ENCODE data around the gene SLC37A4. TPM values are rescaled to one million over a fixed set of nuclear protein-coding genes. Genes with fewer than 3 reads are reported as not detected.

Gene SLC37A4
- total RNA-seq = 10 to 100 TPM; 11.6 to 18.4 (median 14.0) TPM

- no peak for TF ChIP-seq CTCF (IDR thresholded peaks at IDR 0.05)
- ATAC-seq (ENCODE audit: low FRiP score) = peak; percentile 98
- peak; percentile 84 for DNase-seq (ENCODE audit: low spot score)
These were observed at the start of gene SLC37A4 for GRCh38 chr11:119030329-119031047. SLC37A4 (minus strand) TSS chr11:119030877.

- DNase-seq (ENCODE audit: low spot score) (no peak), ATAC-seq (ENCODE audit: low FRiP score) (no peak)
- no peak for TF ChIP-seq CTCF (IDR thresholded peaks at IDR 0.05)
These were observed 48.2 kb upstream of the SLC37A4 start for GRCh38 chr11:119078675-119079420.

- DNase-seq (ENCODE audit: low spot score) (no peak), ATAC-seq (ENCODE audit: low FRiP score) (no peak)
- no peak for TF ChIP-seq CTCF (IDR thresholded peaks at IDR 0.05)
These were observed 47.2 kb upstream of the SLC37A4 start for GRCh38 chr11:119077839-119078238.

DNA sequence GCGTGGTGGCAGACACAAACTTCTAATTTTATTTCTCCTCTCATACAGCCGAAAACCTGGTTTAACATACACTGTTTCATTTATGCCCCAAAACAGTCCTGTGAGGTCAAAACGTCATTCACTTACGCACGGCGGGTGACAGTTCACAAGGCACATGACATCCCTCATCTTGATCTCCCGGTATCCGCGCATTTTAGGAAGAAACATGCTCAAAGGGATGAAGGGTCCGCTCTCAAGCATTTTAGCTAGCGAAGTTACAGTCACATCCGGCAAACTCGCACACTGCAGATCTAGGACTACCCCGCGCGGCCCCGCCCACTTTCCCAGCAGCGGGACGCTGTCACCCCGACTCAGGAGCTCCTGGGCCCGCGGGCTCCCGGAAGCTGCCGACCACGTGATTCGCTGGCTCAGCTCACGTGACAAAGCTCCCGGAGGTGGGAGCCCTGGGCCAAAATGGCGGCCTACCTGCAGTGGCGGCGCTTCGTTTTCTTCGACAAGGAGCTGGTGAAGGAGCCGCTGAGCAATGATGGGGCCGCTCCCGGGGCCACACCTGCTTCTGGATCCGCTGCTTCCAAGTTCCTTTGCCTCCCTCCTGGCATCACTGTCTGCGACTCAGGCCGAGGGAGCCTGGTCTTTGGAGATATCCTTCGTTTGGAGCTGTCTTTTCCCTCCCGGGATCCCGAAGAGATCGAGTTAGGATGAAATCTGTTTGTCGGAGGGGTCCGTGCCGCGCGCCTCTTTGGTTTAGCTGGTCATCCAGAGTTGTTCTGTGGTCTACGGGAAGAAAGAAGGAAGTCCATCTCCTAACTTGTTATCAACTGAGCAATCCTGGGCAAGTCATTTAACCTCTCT, 36.9 kb upstream of the SLC37A4 start, which contains the start of gene VPS11:
Gene VPS11 (plus strand): TSS at position 448 of the 852 bp plus-strand sequence. CDS start 6 bp downstream, at position 454.
- ATAC-seq (ENCODE audit: low FRiP score) (peak; percentile 97), DNase-seq (ENCODE audit: low spot score) (peak; percentile 91)
- TF ChIP-seq CTCF (IDR thresholded peaks at IDR 0.05) = no peak

DNA sequence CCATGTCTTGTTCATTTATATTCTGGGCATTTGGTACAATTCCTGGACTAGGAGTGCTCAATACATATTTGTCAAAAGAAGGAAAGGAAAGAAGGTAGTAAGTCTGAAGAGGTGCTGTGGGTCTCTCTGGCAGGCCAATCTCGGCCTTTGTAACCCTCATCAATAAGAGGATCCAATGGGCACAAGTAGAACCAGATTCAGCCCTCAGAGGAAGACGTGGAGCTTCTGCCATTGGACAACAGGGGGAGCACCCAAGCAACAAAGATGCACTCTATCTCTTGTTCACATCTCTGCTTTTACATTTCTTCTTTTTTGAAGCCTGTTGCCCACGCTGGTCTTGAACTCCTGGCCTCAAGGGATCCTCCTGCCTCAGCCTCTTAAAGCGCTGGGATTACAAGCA, 34.7 kb upstream of the SLC37A4 start:
- no peak for DNase-seq (ENCODE audit: low spot score)
- no peak for TF ChIP-seq CTCF (IDR thresholded peaks at IDR 0.05)
- ATAC-seq (ENCODE audit: low FRiP score) = no peak

GRCh38 chr11:119062779-119063178, 32.1 kb upstream of the SLC37A4 start:
- no peak for TF ChIP-seq CTCF (IDR thresholded peaks at IDR 0.05)
- DNase-seq (ENCODE audit: low spot score) = no peak
- ATAC-seq (ENCODE audit: low FRiP score) = no peak

All from omental fat pad (tissue), 4 donors.